HepG2 (cell line): ENCODE results near the gene SPSB2. TPM values are rescaled to one million over a fixed set of nuclear protein-coding genes. Genes with fewer than 3 reads are reported as not detected.

Experiments
- EEA1 ChIP-seq: sonication (generic); formaldehyde crosslinking; IDR thresholded peaks from 2 replicates; pipeline ENCODE4 v1.5.1; 2020; ENCODE audit warnings: mild to moderate bottlenecking, missing genetic modification reagents, borderline replicate concordance
- FOSL1 ChIP-seq: sonication (generic); formaldehyde crosslinking; IDR thresholded peaks from 2 replicates; pipeline ENCODE4 v1.9.0; 2021; ENCODE audit warnings: missing genetic modification reagents, borderline replicate concordance
- HNRNPLL ChIP-seq: fragments of 200-400 bp; formaldehyde crosslinking; IDR thresholded peaks from 2 replicates; pipeline ENCODE4 v1.6.1; 2017; ENCODE audit warnings: mild to moderate bottlenecking, low read depth, low read length; ENCODE audit not compliant: poor library complexity, severe bottlenecking
- KLF16 ChIP-seq, 2 experiments: sonication (generic) in 1 of 2; formaldehyde crosslinking in 1 of 2; IDR thresholded peaks; 2 replicates each; pipeline versions ENCODE4 v1.6.1 to v1.8.0; 2016 to 2023; ENCODE audit warnings: missing genetic modification reagents in 2 of 2, missing compliant biosample characterization in 1 of 2
- RBM39 ChIP-seq: fragments of 200-400 bp; formaldehyde crosslinking; IDR thresholded peaks from one replicate; pipeline ENCODE4 v1.6.1; 2018; ENCODE audit warnings: antibody characterized with exemption, mild to moderate bottlenecking, low read depth, low read length; ENCODE audit not compliant: poor library complexity, severe bottlenecking
- REL ChIP-seq: sonication (generic); formaldehyde crosslinking; conservative IDR thresholded peaks from 2 replicates; pipeline ENCODE4 v1.8.0; 2022; ENCODE audit warnings: mild to moderate bottlenecking, missing genetic modification reagents, moderate library complexity
- SATB2 ChIP-seq: sonication (generic); formaldehyde crosslinking; IDR thresholded peaks from 2 replicates; pipeline ENCODE4 v1.5.0; 2020; ENCODE audit warnings: missing genetic modification reagents
- SP2 ChIP-seq: sonication (generic); formaldehyde crosslinking; IDR thresholded peaks from 2 replicates; pipeline ENCODE4 v1.5.1; 2020; ENCODE audit warnings: mild to moderate bottlenecking, missing genetic modification reagents
- THYN1 ChIP-seq: sonication (generic); formaldehyde crosslinking; IDR thresholded peaks from 2 replicates; pipeline ENCODE4 v1.8.1; 2023; ENCODE audit warnings: low read depth, mild to moderate bottlenecking, moderate library complexity, missing genetic modification reagents, borderline replicate concordance
- YEATS4 ChIP-seq: sonication (generic); formaldehyde crosslinking; IDR thresholded peaks from 2 replicates; pipeline ENCODE4 v1.4.0; 2020; ENCODE audit warnings: missing genetic modification reagents, borderline replicate concordance
- ZNF333 ChIP-seq: sonication (generic); formaldehyde crosslinking; IDR thresholded peaks from 2 replicates; pipeline ENCODE4 v1.4.0; 2020; ENCODE audit warnings: mild to moderate bottlenecking, missing genetic modification reagents, borderline replicate concordance
- ZNF672 ChIP-seq: sonication (generic); formaldehyde crosslinking; IDR thresholded peaks from 2 replicates; pipeline ENCODE4 v1.8.1; 2022; ENCODE audit warnings: missing genetic modification reagents
- ZNF674 ChIP-seq: sonication (generic); formaldehyde crosslinking; IDR thresholded peaks from 2 replicates; pipeline ENCODE4 v1.5.0; 2020; ENCODE audit warnings: low read depth, mild to moderate bottlenecking, missing genetic modification reagents
- ZNF703 ChIP-seq: sonication (generic); formaldehyde crosslinking; IDR thresholded peaks from 2 replicates; pipeline ENCODE4 v1.5.1; 2020; ENCODE audit warnings: missing genetic modification reagents, mild to moderate bottlenecking, moderate library complexity, borderline replicate concordance
- ZNF737 ChIP-seq: sonication (generic); formaldehyde crosslinking; IDR thresholded peaks from 2 replicates; pipeline ENCODE4 v1.5.0; 2020; ENCODE audit warnings: missing genetic modification reagents, mild to moderate bottlenecking, borderline replicate concordance
- polyA plus RNA-seq, 8 experiments: library from polyadenylated mRNA; depleted of rRNA in 3 of 8; stranded (reverse) in 7 of 8; unstranded in 1 of 8; fragments of >200 nt; fragmentation: Illumina TruSeq in 4 of 8; extraction: Trizol in 4 of 8; gene quantifications; 2 replicates each; pipeline versions ENCODE4 v1.2.1 to v1.2.3, GENCODE V29; 2011 to 2016; ENCODE audit warnings: low read depth in 4 of 8, missing spikeins in 1 of 8, mixed read lengths in 1 of 8; ENCODE audit not compliant: insufficient read depth in 1 of 8
- total RNA-seq, 5 experiments: library from RNA; depleted of rRNA; stranded (reverse); fragments of >200 nt; fragmentation: Illumina TruSeq; extraction: Trizol; gene quantifications; 2 replicates each; pipeline ENCODE4 v1.2.3, GENCODE V29; 2016; ENCODE audit warnings: low read depth in 1 of 5
- TF ChIP-seq, protein P1 (sequence below): sonication (generic); formaldehyde crosslinking; IDR thresholded peaks from 2 replicates; pipeline ENCODE4 v1.9.0; 2022; ENCODE audit warnings: missing genetic modification reagents, mild to moderate bottlenecking, borderline replicate concordance
- TF ChIP-seq, protein P2 (sequence below): IDR thresholded peaks from 2 replicates; pipeline ENCODE4 v1.6.1; 2016; ENCODE audit warnings: low read depth, missing genetic modification reagents, missing compliant biosample characterization
- TF ChIP-seq, protein P3 (sequence below): IDR thresholded peaks from 2 replicates; pipeline ENCODE4 v1.6.1; 2016; ENCODE audit warnings: low read depth, borderline replicate concordance

The SPSB2 gene
- total and polyA plus RNA-seq, 2 of the 13 experiments (the other 11 are each of a cell fraction or from before 2014, with no cell fraction given) = 2.0 to 6.2 TPM

DNA sequence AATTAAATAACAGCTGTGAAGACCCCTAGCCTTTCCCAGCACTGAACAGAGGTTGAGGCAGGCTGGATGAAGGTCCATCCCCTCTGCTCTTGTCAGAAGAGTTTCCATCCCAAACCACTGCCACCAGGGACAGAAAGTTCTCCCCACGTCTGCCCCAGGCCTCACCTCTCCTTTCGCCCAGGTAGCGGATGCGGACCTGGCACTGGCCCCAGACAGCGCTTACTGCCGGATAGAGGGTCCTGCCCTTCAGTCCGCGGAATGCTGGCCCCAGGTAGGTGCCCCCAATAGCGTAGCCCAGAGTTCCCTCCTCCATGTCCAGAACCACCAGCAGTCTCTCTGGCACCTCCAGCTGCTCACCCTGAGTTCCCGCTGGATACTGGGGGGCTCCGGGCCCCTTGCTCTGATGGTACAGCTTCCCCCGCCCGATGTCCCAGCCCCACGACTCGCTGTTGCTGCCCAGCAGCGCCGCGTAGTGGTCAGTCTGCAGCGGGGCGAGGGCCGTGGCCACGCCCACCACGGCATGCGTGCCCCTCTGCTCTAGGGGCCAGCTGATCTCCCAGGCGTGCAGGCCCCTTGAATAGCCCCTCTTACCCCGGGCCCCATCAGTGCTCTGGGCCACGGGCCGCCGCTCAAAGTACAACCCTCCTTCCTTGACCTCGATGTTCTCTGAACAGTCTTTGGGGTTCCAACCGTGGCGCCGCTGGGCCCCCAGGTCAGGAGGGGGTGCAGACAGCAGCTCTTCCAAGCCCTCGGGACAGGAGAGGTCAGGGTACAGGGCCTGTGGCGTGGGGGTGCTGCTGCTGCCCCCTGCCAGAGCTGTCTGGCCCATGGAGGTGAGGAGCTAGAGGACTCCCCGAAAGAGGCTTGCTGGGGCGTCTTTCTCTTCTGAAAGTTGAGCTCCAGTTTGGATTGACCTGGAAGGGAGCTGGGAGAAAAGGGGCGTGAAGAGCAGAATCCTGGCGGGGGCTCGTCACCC, 742 bp downstream of the SPSB2 start (continued):
- TF ChIP-seq, protein P1, sequence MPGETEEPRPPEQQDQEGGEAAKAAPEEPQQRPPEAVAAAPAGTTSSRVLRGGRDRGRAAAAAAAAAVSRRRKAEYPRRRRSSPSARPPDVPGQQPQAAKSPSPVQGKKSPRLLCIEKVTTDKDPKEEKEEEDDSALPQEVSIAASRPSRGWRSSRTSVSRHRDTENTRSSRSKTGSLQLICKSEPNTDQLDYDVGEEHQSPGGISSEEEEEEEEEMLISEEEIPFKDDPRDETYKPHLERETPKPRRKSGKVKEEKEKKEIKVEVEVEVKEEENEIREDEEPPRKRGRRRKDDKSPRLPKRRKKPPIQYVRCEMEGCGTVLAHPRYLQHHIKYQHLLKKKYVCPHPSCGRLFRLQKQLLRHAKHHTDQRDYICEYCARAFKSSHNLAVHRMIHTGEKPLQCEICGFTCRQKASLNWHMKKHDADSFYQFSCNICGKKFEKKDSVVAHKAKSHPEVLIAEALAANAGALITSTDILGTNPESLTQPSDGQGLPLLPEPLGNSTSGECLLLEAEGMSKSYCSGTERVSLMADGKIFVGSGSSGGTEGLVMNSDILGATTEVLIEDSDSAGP (CRISPR knock-in tag) = peak; percentile 56
- TF ChIP-seq THYN1 = no peak
- TF ChIP-seq EEA1 = no peak
- peak; percentile 78; the same call in 1 of the 2 replicates for TF ChIP-seq YEATS4 (CRISPR knock-in tag)
- TF ChIP-seq REL = peak; percentile 65; the same call in 1 of the 2 replicates
- TF ChIP-seq HNRNPLL = peak; percentile 16
- TF ChIP-seq SP2 (CRISPR knock-in tag) = no peak
- TF ChIP-seq, protein P2, sequence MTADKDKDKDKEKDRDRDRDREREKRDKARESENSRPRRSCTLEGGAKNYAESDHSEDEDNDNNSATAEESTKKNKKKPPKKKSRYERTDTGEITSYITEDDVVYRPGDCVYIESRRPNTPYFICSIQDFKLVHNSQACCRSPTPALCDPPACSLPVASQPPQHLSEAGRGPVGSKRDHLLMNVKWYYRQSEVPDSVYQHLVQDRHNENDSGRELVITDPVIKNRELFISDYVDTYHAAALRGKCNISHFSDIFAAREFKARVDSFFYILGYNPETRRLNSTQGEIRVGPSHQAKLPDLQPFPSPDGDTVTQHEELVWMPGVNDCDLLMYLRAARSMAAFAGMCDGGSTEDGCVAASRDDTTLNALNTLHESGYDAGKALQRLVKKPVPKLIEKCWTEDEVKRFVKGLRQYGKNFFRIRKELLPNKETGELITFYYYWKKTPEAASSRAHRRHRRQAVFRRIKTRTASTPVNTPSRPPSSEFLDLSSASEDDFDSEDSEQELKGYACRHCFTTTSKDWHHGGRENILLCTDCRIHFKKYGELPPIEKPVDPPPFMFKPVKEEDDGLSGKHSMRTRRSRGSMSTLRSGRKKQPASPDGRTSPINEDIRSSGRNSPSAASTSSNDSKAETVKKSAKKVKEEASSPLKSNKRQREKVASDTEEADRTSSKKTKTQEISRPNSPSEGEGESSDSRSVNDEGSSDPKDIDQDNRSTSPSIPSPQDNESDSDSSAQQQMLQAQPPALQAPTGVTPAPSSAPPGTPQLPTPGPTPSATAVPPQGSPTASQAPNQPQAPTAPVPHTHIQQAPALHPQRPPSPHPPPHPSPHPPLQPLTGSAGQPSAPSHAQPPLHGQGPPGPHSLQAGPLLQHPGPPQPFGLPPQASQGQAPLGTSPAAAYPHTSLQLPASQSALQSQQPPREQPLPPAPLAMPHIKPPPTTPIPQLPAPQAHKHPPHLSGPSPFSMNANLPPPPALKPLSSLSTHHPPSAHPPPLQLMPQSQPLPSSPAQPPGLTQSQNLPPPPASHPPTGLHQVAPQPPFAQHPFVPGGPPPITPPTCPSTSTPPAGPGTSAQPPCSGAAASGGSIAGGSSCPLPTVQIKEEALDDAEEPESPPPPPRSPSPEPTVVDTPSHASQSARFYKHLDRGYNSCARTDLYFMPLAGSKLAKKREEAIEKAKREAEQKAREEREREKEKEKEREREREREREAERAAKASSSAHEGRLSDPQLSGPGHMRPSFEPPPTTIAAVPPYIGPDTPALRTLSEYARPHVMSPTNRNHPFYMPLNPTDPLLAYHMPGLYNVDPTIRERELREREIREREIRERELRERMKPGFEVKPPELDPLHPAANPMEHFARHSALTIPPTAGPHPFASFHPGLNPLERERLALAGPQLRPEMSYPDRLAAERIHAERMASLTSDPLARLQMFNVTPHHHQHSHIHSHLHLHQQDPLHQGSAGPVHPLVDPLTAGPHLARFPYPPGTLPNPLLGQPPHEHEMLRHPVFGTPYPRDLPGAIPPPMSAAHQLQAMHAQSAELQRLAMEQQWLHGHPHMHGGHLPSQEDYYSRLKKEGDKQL (CRISPR knock-in tag) = 0 out of 2 replicates have a peak, but pooled peaks have one; percentile 30
- peak; percentile 34 for TF ChIP-seq RBM39
- TF ChIP-seq ZNF674 (CRISPR knock-in tag) = no peak; the same call in 1 of the 2 replicates
- TF ChIP-seq FOSL1 (CRISPR knock-in tag) = no peak
- peak in 1 of 2 experiments; percentile 63; a peak in 1 of 4 replicates for TF ChIP-seq KLF16 (CRISPR knock-in tag; IDR thresholded peaks at IDR 0.05)
- TF ChIP-seq SATB2 = no peak
- TF ChIP-seq, protein P3, sequence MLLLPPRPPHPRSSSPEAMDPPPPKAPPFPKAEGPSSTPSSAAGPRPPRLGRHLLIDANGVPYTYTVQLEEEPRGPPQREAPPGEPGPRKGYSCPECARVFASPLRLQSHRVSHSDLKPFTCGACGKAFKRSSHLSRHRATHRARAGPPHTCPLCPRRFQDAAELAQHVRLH (CRISPR knock-in tag) = no peak
- TF ChIP-seq ZNF737 = 0 out of 2 replicates have a peak, but pooled peaks have one; percentile 37
- TF ChIP-seq ZNF672 (CRISPR knock-in tag) = peak; percentile 86; the same call in 1 of the 2 replicates
- no peak; the same call in 1 of the 2 replicates for TF ChIP-seq ZNF333 (CRISPR knock-in tag)
- 0 out of 2 replicates have a peak, but pooled peaks have one; percentile 46 for TF ChIP-seq ZNF703 (CRISPR knock-in tag)
